Measurements from ENCODE around the gene DUSP7.

- TF ChIP-seq EZH2 (IDR thresholded peaks at IDR 0.05; ENCODE audit: borderline replicate concordance, low read depth, low read length, severe bottlenecking), result no peak
- no peak for TF ChIP-seq POLR2A (IDR thresholded peaks at IDR 0.05; ENCODE audit: low read depth, low read length)
- TF ChIP-seq, protein P1, sequence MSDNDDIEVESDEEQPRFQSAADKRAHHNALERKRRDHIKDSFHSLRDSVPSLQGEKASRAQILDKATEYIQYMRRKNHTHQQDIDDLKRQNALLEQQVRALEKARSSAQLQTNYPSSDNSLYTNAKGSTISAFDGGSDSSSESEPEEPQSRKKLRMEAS (IDR thresholded peaks at IDR 0.05; ENCODE audit: insufficient read depth, insufficient read length), result no peak
- TF ChIP-seq CTCF (IDR thresholded peaks at IDR 0.05; ENCODE audit: extremely low read depth in 1 of 2, insufficient read depth in 1 of 2, low read depth in 1 of 2, low read length in 2 of 2), result no peak
- no peak for TF ChIP-seq POLR2AphosphoS5 (IDR thresholded peaks at IDR 0.05; ENCODE audit: insufficient read depth, low read depth, low read length)
- TF ChIP-seq JUN (IDR thresholded peaks at IDR 0.05; ENCODE audit: borderline replicate concordance, insufficient read depth, insufficient read length, low read depth), result no peak
- no peak for TF ChIP-seq GATA2 (IDR thresholded peaks at IDR 0.05; ENCODE audit: insufficient read depth, insufficient read length, low read depth, low read length)
Measured at GRCh38 chr3:52067526-52067925, 11.2 kb upstream of the DUSP7 start.
